Neutrophil (primary cell): ENCODE measurements around the gene KLF7.

Experiments
- H3K27ac ChIP-seq: fragments of 200-600 bp; sonication (generic); 2 replicates; pipeline ENCODE4 v1.5.1; 2016; ENCODE audit warnings: mild to moderate bottlenecking, moderate library complexity
- H3K27me3 ChIP-seq: fragments of 200-600 bp; sonication (generic); 2 replicates; pipeline ENCODE4 v1.6.0; 2016; ENCODE audit warnings: mild to moderate bottlenecking
- H3K36me3 ChIP-seq: fragments of 200-600 bp; sonication (generic); 2 replicates; pipeline ENCODE4 v1.5.1; 2017
- H3K4me1 ChIP-seq, 2 experiments: fragments of 200-600 bp in 1 of 2; sonication (generic) in 1 of 2; 1 replicate in 1 of 2; 2 replicates in 1 of 2; pipeline versions ENCODE4 v1.5.1 to v1.6.1; 2013 to 2016; ENCODE audit warnings: low read depth in 1 of 2, low read length in 1 of 2, mild to moderate bottlenecking in 1 of 2, moderate library complexity in 1 of 2; ENCODE audit not compliant: control insufficient read depth in 1 of 2, insufficient read depth in 1 of 2
- H3K4me3 ChIP-seq, 2 experiments: fragments of 200-600 bp in 1 of 2; sonication (generic) in 1 of 2; 1 replicate in 1 of 2; 2 replicates in 1 of 2; pipeline ENCODE4 v1.5.1; 2013 to 2016; ENCODE audit warnings: low read depth in 1 of 2, low read length in 1 of 2, mild to moderate bottlenecking in 1 of 2, moderate library complexity in 1 of 2
- H3K9me3 ChIP-seq: fragments of 200-600 bp; sonication (generic); 2 replicates; pipeline ENCODE4 v1.5.1; 2016
- TF ChIP-seq, protein P1 (sequence below): fragments of 200-600 bp; sonication (generic); IDR thresholded peaks from 2 replicates; pipeline ENCODE4 v1.5.1; 2016; ENCODE audit warnings: antibody characterized with exemption

The KLF7 gene

DNA sequence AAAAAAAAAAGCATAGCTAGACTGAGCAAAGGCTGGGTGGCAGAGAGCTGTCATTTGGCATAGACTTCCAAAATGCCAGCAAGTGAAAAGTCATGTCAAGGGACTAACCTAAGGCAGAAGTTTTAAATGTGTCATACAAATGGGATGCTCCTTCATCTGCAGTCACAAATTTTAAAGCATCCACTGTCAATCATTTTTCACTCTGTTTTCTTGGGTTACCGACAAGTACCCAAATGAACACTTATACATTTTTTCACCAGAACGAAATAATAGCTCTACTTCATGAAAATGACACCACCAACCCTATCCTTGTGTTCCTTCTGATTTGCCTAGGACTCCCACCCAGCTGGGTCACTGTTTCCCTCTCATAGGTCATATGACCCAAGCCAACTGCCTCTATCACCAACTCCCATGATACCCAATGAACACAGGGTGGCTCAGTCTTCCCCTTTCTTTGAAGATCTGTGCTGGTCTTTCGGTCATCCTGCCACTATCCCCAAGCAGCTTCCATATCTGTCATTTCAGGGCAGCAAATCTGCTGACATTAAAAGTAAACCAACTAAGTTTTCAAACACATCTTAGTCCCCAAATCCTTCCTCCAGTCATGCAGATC lies 21.5 kb downstream of the KLF7 start:
- Histone ChIP-seq H3K27me3 (no peaks in the 10 kb centered on the region), H3K4me3 (peak overlapping the region; percentile 52 to 55)

DNA sequence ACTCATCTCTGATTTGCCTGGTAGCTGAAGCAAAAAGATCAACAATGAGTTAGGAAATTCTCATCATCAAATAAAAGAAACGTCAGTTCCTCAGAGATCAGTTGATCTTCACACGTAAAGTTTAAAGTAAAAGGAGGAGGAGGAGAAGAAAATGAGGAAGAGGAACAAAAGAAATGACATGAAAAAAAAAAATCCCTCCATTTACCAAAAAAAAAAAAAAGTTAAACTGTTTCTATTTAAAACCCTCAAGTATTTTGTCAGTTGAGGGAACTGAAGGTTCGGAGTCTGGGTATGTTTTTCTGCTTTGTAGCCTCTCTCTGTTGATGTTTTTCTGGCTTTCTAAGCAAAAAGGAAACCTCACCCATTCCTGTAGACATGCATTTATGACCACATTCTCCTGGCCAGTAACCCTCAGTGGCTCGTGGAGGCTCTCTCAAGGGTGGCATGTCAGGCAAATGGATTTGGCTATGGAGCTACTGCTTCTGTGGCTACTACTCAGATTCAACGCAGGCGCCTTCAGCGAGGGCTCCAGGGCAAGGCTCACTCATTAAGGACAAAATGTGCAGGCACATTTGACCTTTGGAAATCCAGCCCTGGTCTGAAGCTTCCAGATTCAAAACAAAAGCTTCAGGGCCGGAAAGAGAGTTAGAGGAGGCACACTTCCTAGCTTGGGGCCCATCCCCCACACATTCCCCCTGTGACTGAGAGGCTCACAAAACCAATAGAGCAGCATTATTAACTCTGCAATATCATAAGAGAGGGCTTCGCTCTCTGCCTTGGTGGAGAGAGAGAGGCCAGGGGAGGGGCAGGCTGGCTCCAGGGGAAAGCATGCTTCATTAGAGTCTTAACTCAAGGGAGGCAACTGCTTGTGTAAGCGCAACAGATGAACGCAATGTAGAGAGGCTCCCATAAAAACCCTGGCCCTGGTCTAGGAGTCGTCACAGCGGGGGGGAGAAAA lies 22.3 kb downstream of the KLF7 start:
- Histone ChIP-seq H3K36me3 (peaks cover 18% of the 10 kb centered on the region), H3K27ac (peak overlapping the region; percentile 94)

More for the DNA sequence above, 21.5 kb downstream of the KLF7 start:
- Histone ChIP-seq H3K27ac (peak overlapping the region; percentile 94), H3K4me1 (peaks cover 72 to 73% of the 10 kb centered on the region in 2 experiments), H3K9me3 (no peaks in the 10 kb centered on the region), H3K36me3 (peaks cover 18% of the 10 kb centered on the region)
- TF ChIP-seq, protein P1, sequence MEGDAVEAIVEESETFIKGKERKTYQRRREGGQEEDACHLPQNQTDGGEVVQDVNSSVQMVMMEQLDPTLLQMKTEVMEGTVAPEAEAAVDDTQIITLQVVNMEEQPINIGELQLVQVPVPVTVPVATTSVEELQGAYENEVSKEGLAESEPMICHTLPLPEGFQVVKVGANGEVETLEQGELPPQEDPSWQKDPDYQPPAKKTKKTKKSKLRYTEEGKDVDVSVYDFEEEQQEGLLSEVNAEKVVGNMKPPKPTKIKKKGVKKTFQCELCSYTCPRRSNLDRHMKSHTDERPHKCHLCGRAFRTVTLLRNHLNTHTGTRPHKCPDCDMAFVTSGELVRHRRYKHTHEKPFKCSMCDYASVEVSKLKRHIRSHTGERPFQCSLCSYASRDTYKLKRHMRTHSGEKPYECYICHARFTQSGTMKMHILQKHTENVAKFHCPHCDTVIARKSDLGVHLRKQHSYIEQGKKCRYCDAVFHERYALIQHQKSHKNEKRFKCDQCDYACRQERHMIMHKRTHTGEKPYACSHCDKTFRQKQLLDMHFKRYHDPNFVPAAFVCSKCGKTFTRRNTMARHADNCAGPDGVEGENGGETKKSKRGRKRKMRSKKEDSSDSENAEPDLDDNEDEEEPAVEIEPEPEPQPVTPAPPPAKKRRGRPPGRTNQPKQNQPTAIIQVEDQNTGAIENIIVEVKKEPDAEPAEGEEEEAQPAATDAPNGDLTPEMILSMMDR: no peak

DNA sequence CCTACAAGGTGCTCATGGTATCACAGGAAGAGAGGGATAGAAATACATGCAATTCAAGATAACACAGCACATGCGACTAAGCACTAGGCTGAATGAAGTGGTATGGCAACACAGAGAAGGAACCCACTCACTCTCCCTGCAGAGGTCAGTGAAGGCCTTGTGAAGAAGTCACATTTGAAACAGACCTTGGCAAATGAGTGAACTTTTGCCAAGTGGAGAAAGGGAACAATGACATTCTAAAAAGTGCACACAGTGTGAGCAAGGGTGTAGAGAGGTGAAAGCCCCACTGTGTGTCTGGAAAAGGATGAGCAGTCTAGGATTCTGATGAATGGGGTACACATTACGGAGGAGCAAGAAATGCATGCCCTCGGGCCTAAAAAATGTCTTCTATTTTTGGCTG lies 23.3 kb downstream of the KLF7 start:
- H3K4me3 ChIP-seq: peak overlapping the region; percentile 52 to 55
- no peaks in the 10 kb centered on the region for H3K9me3 ChIP-seq
- peak overlapping the region; percentile 94 for H3K27ac ChIP-seq
- TF ChIP-seq, protein P1: no peak
- peaks cover 18% of the 10 kb centered on the region for H3K36me3 ChIP-seq
- H3K4me1 ChIP-seq: peaks cover 81 to 86% of the 10 kb centered on the region in 2 experiments
- H3K27me3 ChIP-seq: no peaks in the 10 kb centered on the region

More for the DNA sequence above, 22.3 kb downstream of the KLF7 start:
- no peaks in the 10 kb centered on the region for H3K9me3 ChIP-seq
- peaks cover 73 to 76% of the 10 kb centered on the region in 2 experiments for H3K4me1 ChIP-seq
- H3K4me3 ChIP-seq: peak overlapping the region; percentile 52 to 55
- H3K27me3 ChIP-seq: no peaks in the 10 kb centered on the region
- TF ChIP-seq, protein P1: no peak

DNA sequence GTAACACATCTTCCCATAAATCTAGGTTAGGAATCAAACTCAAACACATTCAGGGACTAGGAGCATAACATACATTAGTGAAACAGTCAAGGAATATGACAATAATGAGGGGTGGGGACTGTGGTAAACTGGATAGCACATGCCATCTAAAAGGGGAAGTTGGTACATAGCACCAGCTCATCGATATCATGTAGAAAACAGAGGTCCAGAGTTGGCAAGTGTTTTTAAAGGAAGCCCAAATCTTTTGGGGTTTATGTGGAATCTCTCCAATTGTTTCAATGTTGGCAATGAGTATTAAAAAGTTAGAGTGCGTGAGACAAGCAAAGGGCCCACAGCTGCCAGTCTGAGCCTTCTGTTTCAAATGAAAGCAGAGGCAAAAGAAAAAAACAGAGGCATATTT lies 24.4 kb downstream of the KLF7 start:
- H3K27ac ChIP-seq: peak overlapping the region; percentile 94
- peaks cover 92 to 96% of the 10 kb centered on the region in 2 experiments for H3K4me1 ChIP-seq
- peak overlapping the region in 1 of 2 experiments; percentile 26 for H3K4me3 ChIP-seq
- H3K27me3 ChIP-seq: no peaks in the 10 kb centered on the region
- peaks cover 11% of the 10 kb centered on the region for H3K36me3 ChIP-seq
- TF ChIP-seq, protein P1: no peak
- H3K9me3 ChIP-seq: no peaks in the 10 kb centered on the region

DNA sequence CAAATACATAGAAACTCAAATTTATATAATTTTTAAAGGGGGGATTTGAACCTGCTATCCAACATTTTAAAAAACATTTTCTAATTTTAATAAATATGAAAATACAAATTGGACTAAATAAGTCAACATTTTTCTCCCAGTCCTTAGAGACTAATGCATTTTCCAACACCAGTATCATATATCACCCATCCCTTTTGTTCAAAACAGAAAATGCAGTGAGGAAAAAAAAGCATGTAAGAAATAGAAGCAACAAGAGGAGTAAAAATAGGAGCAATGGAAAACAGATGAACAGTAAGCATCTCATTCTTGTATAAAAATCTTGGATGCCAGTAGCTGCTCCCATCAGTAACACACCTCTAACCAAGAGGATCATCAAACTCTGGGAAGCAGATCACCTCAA lies 25.5 kb downstream of the KLF7 start:
- H3K27ac ChIP-seq: peak overlapping the region; percentile 94

More for the DNA sequence above, 25.5 kb downstream of the KLF7 start:
- H3K4me3 ChIP-seq: no peak overlapping the region
- TF ChIP-seq, protein P1: no peak
- H3K36me3 ChIP-seq: peaks cover 1% of the 10 kb centered on the region
- H3K9me3 ChIP-seq: no peaks in the 10 kb centered on the region
- peaks cover 97 to 100% of the 10 kb centered on the region in 2 experiments for H3K4me1 ChIP-seq
- no peaks in the 10 kb centered on the region for H3K27me3 ChIP-seq
